Dermis microvascular lymphatic vessel endothelial cell (primary cell): ENCODE results near the gene OPRM1. TPM values are rescaled to one million over a fixed set of nuclear protein-coding genes. Genes with fewer than 3 reads are reported as not detected.
"Not testable (repeated sequence)": the region's sequence is repeated elsewhere in the genome, so short reads cannot be mapped to it uniquely, and the experiment has no call there.

ENCODE experiments used
- DNase-seq, 2 donors: peaks; one replicate each; pipeline versions ENCODE4 v3.0.0 to v3.0.0-alpha.2; 2010; ENCODE audit warnings: low read depth in 2 of 2
- total RNA-seq: library from RNA; depleted of rRNA; stranded (reverse); fragments of >200 nt; gene quantifications from 2 replicates; pipeline ENCODE4 v1.2.1, GENCODE V29; 2014

OPRM1 gene
- not detected in 2 replicates for total RNA-seq

DNA sequence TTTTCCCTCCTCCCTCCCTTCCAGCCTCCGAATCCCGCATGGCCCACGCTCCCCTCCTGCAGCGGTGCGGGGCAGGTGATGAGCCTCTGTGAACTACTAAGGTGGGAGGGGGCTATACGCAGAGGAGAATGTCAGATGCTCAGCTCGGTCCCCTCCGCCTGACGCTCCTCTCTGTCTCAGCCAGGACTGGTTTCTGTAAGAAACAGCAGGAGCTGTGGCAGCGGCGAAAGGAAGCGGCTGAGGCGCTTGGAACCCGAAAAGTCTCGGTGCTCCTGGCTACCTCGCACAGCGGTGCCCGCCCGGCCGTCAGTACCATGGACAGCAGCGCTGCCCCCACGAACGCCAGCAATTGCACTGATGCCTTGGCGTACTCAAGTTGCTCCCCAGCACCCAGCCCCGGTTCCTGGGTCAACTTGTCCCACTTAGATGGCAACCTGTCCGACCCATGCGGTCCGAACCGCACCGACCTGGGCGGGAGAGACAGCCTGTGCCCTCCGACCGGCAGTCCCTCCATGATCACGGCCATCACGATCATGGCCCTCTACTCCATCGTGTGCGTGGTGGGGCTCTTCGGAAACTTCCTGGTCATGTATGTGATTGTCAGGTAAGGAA, at the start of gene OPRM1:
Gene OPRM1 (plus strand): TSS at position 10 of the 612 bp plus-strand sequence. CDS start 305 bp downstream, at position 315.
- DNase-seq = peak; percentile 0 to 33

DNA sequence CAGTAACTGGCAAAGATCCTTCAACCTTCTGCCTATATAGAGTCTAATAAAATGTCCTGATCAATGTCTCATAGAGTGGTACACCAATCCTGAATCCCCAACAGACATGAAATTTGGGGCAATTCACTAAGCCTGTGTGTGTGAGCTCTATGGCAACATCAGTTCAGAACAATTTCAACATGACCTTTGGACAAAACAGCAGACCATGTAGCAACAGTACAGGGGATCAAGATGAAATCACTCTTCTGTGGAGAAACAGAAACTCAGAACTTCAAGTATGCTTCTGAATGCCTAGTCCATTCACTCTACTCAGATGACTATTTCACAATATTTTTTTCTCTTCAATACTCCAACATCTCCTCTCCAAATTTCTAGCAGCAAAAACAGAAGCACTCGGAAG, 49.1 kb upstream of the OPRM1 start:
- DNase-seq = no peak

DNA sequence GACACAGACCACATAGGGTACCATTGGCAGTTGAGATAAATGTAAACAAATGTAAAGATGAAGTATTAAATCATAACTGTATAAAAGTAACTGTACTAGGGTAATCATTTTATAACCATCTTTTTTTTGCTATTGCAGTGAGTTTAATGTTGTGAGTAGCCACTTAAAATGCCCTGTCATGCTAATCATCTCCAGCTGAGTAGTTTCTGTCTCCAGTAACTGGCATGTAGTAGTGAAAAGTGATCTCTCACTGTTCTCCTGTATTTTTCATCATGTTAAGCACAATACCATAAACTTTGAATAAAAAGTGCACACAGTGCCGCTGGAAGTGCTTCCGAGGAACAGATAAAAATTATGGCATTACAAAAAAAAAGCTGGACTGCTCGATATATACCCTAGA, 45.0 kb upstream of the OPRM1 start:
- no peak for DNase-seq

DNA sequence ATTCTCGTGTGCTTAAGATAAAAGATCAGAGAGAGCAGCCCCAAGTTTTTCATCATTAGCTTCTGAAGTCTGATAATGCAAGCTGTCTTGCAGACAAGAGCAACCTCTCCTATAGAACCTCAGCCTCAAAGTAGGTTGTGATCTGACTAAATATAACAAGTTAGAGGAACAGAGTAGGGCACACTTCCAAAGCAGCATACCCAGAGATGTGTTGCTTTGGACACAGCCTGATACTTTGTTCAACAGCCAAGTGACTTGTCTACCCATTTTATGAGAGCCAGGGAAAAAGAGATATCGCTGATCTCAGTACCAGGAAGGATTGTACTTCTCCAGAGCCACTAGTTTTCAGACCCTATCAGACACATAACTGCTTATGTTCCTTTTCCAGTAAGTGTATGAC, 44.2 kb upstream of the OPRM1 start:
- DNase-seq = no peak

DNA sequence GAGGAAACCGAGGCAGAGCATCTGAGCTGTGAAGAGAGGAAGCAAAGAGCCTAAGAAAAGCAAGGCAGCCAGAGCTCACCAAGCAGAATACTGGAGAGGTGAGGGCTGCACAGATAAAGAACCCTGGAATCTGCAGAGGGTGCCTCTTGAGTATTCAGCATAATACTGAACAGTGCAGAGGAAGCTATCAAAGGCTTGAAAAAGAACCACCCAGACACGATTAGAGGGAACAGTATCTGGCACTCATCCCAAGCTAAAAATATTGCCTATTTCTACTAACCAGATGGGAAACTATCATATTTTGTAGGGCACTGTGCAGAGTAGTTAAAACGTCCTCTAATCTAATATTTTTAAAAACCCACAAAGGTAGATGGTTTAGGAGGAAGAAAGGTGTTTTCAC, 41.8 kb upstream of the OPRM1 start:
- DNase-seq = no peak

DNA sequence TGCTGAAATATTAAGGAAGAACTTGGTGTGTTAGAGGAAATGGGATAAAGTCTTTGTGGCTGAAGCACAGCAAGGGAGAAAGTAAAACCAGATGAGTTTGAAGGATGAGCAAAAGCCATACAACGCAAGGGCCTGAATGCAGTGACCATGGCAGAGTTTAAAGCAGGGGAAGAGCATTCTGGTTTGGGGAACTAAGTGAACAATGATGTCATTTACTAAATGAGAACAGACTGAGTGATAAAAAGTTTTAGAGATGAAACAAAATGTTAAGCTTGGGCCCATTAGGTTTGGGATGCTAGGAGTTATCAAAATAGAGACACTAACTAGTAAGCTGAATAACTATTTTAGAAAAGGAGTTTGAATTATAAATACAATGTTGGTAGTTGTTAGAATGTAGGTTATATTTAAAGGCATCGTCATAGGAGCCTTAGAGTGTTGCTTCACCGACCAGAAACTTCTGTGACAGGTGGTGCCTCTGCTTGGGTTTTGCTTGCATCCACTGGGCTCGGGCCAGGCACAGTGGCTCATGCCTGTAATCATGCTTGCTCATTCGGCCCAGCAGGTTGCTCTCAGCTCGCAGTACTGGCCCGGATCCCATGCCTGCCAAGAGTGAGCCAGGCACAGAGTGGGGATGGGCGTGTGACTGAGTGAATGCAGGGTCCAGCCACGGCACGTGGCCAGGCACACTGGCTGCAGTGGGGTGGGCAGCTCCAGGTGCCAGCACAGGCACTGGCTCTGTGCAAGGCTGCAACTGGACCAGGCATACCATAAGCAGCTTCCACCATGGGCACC, 37.4 kb upstream of the OPRM1 start:
- no peak for DNase-seq

DNA sequence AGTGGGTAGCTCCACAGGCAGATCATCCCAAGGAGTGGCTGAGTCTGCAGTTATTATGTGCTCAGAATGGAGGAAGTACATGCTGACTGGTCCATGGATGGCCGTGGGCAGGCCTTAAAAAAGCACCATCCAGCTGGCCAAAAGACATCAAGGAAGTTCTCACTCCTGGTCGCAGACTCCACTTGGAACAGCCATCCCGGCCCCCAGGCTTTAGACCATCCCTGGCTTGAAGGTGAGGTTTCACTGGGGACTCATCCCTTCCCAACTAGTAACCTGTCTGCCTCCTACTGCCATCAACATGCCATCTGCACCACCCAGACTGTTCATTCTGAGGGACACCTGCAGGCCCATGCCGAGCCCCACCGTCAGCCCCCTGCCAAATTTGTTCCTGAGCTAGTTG, 36.1 kb upstream of the OPRM1 start:
- DNase-seq = no peak

DNA sequence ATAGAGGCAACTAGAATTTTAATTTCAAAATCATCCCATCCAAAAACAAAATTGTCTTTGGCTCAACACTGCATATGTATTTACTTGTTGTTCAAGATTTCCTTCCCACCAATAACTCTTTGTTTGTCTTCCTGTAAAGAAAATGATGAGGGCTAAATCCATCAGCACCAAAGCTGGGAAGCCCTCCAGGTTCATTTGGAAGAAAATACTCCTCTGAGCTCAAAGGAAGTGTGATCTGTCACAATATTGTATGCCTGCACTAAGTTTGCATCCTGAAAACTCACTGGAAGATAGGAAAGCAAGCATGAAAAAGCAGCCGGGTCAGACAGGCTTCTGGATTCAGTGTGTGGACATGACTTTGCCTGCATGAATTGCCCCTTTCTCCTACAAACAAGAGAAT, 28.7 kb upstream of the OPRM1 start:
- no peak for DNase-seq

DNA sequence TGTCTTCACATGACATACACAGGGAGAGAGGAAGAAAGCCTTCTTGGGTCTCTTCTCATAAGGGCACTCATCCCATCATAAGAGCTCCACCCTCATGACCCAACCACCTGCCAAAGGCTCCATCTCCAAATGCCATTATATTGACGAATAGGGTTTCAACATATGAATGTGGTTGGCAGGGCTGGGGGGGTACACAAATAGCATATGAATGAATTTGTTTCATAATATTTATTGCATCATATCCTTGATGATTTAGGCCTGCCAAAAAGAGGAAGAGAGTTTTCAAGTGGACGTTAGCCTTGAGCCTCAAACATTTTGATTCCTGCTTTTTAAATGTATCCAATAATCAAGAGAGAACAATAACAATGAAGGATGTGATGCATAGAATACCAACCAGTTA, 26.2 kb upstream of the OPRM1 start:
- no peak for DNase-seq

DNA sequence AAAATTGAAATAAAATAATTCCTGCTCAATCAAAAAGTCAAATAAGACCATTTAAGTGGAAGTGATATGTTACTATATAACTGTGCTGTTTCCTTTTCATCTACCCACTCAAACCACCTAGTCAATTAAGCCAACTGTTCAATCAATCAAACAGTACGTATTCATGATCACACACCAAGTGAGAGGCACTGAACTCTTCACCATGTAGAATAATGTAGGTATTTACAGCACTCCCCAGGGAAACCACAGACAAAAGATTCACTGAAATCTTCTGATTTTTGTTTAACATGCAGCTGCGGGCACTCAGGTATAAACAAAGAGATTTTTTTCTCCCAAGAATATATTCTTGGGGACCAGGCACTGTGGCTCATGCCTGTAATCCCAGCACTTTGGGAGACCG, 21.3 kb upstream of the OPRM1 start:
- no peak for DNase-seq

DNA sequence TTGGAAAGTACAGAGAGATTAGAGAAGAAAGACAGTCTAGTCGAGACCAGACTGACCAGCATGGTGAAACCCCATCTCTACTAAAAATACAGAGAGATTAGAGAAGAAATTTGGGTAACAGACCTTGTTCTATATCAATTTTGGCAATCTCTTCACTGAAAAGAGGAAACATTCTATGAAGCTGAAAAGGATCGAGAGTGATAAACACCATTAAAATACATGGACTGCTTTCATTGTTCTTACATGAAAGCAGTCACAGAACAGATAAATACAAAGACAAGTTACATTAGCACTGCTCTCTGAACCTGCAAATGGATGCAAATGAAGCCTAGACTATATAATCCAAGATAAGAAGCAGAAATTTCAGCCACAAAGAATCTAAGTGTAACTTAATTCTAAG, 8.4 kb upstream of the OPRM1 start:
- no peak for DNase-seq

DNA sequence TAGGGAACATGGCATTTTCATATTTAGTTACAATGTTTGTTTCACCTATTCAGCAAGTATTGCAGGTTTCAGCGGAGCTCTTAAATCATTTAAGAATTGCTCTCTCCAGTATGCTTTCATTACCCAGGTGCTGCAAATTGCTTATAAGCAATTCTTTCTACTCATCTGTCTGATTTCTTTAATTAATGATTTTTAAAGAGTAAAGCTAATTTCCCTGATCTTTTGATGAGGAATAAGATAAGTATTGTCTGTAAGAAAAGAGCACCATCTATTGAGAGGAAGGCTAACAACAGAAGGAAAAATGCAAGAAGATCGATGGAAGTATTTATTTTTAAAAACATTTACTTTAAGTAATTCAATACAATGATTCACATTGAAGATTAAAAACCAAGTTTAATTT, 2.0 kb downstream of the OPRM1 start:
- DNase-seq = no peak

DNA sequence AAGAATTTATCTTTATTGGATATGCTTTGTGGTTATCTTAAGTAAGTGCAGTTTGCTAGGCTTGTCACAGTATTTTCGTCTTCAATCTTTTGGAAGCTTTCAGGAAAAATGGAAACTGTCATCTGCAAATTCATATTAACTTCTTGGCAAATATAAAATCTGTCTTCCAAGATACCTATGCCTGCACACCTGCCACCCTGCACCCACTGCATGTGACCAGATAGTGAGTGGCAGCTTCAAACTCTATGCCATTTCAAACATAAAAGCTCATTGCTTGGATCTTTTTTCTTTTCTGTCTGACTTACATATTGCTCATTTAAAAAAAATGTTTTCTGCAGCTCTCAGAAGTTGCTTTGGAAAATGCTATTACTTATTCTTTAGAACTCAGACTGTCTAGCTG, 14.1 kb downstream of the OPRM1 start:
- no peak for DNase-seq

DNA sequence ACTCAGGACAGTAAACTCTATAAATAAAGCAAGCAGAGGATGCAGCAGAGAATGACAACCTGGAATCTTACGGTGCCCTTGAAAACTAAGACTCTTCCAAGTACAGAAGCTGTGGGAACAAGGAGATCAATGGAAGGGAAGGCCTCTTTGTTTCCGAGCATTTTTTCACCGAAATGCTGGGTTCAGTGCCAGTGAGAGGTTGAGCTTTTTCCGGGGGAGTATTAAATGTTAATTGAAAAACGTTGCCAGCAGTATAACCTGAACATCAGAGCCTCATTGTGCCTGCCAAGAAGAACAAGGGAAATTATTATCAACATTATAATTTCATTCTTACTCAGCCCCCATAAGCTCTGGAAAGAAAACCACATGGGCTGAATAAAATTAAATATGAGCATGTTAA, 17.5 kb downstream of the OPRM1 start:
- DNase-seq = no peak

DNA sequence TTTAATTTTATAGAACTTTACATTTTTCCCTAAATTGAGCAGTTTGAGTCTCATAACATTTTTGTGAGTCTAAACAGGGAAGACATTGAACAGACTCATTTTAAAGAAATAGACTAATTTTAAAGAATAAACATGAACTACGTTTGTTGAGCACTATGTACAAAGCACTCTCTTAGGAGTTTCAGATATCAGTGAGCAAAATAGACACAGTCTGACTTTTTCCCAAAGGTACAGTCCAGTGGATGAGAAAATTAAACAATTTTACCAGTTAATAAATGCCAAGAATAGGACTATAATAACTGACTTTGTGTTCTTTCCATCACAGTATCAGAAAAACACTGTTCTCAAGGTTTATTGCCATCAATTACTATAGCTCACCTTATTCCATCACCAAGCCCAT, 18.1 kb downstream of the OPRM1 start:
- DNase-seq = no peak

DNA sequence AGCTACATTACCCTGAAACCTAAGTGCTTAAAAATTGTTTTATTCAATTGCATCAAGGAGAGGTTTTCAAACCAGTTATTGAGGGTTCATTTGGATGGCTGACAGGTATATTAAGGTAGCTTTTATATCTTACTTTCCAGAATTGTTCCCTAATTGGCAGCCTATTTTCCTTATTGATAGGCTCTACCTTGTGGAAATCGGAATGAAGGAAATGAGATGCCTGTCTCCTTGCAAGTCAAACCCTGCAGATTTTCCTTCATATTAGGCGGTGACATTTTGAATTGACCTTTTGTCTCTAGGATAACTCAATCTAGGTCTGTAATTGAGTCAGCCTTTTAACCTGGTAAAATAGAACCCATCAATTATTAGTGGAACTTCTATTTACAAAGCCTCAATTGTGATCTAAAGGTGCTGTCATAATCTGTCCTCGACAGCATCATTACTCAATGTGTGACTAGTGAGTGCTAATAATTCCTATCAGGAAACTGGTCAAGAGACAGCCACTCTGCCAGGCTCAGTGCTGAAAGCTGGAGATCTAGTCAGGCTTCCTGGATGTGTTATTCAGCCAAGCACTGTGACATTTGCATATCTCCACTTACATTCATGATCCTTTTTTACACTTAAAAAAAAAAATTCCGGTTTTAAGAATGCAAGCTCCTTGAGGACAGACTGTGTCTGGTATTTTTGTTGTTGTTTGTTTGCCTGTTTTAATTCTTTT, 20.1 kb downstream of the OPRM1 start:
- no peak for DNase-seq

DNA sequence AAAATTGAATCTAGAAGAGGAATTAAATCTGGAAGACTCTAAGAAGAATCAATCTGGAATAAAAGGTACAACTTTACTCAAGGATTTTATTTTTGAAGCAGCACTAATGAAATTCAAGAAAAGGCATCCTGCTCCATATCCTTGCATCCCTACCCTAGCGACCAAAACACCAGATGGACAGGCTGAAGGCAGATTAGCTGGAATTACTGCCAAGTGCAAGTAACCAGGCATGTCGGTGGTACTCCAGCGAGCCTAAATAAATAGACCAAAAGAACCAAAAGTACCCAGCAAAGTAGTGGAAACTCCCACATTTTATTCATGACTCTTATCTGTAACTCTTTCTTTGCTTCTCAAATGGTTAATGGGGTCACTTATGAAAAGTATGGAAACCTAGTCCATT, 21.0 kb downstream of the OPRM1 start:
- no peak for DNase-seq

DNA sequence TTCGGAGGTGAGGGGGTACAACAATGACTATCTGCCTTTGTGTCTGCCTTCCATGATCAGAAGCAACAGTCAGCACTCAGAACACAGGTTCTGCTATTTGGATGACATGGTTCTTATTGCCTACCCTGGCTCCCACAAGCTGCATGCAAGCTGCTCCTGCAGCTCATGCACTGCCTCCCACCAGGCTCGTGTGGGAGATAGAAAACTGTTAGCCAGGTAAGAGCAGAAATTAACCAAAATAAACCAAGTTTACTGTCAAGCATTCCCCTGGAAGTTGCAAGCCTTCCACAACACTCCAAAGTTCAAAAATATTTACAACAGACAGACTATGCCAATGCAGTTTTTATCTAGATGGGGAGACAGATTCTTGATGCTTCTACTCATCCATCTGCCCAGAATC, 31.0 kb downstream of the OPRM1 start:
- DNase-seq = no peak

DNA sequence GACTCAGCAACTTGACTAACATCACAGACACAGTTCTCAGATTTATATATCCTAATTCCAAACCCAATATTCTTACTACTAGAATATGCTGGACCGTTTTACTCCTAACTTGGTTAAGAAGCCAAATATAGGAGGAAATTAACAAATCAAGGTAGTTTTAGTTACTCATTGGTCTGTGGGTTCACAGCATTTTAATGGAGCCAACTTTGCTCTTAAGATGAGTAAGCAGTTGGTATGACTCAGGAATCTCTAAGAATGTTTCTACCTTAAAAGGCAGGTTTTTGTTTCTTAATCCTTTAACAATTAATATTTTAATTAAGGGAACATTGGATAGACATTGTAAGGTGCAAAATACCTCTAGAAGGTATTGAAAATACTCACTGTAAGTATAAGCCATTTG, 31.6 kb downstream of the OPRM1 start:
- DNase-seq = no peak

DNA sequence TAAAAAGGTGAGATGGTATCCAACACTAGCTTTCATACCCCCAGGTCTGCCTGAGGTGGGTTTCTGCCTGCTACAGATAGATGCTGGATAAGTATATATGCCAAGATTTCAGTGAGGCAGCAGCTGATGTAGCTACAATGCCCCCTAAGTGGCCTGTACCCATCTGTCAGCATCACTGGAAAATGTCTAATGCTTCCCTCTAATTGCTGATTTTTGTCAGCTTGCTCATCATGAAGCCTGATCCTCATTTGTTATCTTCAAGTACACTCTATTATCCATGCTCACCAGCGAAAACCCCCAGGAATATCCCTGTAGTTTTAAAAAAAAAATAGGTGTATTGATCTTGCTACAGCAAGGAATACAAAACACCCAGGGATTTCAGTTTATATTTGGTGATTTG, 32.2 kb downstream of the OPRM1 start:
- DNase-seq = no peak

DNA sequence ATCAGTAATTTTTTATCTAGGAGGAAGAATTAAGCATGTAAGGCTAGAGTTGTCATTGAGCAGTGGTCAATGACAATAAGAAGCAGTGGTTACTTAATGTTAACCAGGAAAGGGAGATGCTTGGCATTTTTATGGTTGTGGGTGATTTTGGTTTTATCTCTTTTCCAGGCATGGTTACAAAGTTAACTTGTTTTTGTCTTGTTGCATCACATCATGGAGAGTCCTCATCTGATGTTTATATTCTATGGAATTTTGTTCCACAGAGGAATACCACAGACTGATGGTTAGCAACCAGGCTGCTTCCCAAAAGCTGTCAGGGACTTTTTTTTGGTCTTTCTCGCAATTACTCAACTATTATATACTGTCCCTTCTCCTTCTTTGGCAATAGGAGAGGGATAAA, 32.7 kb downstream of the OPRM1 start:
- DNase-seq = no peak

DNA sequence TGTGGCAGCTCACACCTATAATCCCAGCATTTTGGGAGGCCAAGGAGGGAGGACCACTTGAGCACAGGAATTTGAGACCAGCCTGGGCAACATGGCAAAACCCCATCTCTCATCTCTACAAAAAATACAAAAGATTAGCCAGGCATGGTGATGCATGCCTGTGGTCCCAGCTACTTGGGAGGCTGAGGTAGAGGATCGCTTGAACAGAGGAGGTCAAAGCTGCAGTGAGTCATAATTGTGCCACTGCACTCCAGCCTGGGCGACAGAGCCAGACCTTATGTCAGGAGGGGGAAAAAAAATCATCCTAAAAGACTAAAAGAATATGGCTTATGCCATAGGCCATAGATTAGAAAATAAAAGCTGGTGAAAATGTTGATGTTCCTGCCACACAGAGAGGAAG, 39.6 kb downstream of the OPRM1 start:
- DNase-seq = not testable (repeated sequence)
